ENCODE data around the gene P2RY8. TPM values are rescaled to one million over a fixed set of nuclear protein-coding genes. Genes with fewer than 3 reads are reported as not detected.

Gene P2RY8
- total RNA-seq, 1 experiment from 2014 or later, result not detected

DNA sequence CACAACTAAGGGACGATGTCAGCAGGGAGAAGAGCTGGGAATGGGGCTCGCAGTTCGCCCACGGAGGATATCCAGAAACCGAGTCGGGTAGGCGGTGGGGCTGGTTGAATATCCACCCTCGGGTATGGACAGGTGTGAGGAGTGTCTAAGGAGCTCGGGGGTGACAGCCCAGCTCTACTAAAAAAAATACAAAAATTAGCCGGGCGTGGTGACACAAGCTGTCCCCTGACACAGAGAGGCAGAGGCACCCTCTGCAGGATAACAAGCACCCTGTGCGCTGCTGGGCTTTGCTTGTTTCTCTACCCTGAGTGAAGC lies 72.1 kb downstream of the P2RY8 start:
- Histone ChIP-seq H3K36me3 (ENCODE audit: insufficient read depth, low read length, poor library complexity, severe bottlenecking) (no peaks in the 10 kb centered on the region), H3K4me3 (ENCODE audit: low read depth, low read length, poor library complexity, severe bottlenecking) (no peak overlapping the region), H3K9me3 (ENCODE audit: low read depth, low read length, poor library complexity, severe bottlenecking) (no peaks in the 10 kb centered on the region), H3K27ac (ENCODE audit: low read depth, low read length, poor library complexity, severe bottlenecking) (no peak overlapping the region), H3K27me3 (replicated peaks; ENCODE audit: insufficient read depth, low read depth, low read length, poor library complexity) (peaks cover 59% of the 10 kb centered on the region), H3K4me1 (ENCODE audit: insufficient read depth, low read length, poor library complexity, severe bottlenecking) (no peaks in the 10 kb centered on the region)
- BruUV-seq (replicated peaks), result no TSS peak
- DNase-seq (ENCODE audit: low spot score), result no peak
- CTCF ChIA-PET, result no interaction called here
- intact Hi-C loops (cut with micrococcal nuclease; ENCODE audit: unreplicated experiment), result no loop called here
- no peak for TF ChIP-seq EZH2 (IDR thresholded peaks at IDR 0.05; ENCODE audit: borderline replicate concordance, low read depth, low read length, poor library complexity, severe bottlenecking)
- TF ChIP-seq, protein P1, sequence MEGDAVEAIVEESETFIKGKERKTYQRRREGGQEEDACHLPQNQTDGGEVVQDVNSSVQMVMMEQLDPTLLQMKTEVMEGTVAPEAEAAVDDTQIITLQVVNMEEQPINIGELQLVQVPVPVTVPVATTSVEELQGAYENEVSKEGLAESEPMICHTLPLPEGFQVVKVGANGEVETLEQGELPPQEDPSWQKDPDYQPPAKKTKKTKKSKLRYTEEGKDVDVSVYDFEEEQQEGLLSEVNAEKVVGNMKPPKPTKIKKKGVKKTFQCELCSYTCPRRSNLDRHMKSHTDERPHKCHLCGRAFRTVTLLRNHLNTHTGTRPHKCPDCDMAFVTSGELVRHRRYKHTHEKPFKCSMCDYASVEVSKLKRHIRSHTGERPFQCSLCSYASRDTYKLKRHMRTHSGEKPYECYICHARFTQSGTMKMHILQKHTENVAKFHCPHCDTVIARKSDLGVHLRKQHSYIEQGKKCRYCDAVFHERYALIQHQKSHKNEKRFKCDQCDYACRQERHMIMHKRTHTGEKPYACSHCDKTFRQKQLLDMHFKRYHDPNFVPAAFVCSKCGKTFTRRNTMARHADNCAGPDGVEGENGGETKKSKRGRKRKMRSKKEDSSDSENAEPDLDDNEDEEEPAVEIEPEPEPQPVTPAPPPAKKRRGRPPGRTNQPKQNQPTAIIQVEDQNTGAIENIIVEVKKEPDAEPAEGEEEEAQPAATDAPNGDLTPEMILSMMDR (conservative IDR thresholded peaks at IDR 0.05; ENCODE audit: low read depth, low read length), result no peak
- POLR2A ChIA-PET (ENCODE audit: low non-redundant PET), result no interaction called here

DNA sequence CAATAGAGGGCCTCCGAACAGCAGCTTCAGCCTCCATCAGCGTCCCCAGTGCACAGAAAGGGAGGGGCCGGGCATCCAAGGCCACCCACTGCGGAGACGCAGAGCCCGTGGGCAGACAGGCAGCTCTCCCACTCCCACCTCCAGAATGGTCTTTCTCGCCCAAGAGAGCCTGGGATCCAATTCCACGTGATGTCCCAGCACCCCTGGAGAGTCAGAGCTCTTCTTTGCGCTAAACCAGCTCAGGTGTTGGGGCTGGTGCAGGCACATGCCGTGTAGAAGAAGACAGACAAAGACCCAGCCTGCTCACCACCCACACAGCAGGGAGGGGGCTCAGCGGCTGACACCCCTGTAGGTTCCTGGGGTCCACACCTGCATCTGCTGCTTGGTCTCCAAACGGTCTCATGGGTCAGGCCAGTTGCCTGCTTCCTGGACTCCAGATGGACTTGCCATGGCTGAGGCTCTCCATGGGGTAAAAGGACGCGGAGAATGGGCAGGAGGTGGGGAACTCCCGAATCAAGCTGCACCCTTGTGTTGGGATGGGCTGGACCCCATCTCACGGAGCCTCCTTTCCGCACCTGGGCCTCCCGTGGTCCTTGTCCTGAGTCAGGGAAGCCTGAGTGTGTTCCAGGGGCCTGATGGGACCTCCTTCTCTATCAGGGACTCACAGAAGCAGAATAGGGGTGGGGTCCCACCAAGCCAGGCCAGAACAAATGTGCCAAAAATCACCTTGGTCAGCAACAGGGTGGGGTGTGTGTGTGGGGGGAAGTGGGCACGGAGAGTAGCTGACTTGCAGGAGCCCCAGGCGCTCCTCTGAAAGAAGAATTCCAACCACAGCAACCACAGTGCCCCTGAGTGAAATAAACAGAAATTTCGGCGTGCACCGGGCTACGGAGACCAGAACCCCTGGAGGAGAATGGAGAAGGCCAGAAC lies 72.7 kb downstream of the P2RY8 start:
- no peak for DNase-seq (ENCODE audit: low spot score)
- Histone ChIP-seq H3K4me3 (ENCODE audit: low read depth, low read length, poor library complexity, severe bottlenecking) (no peak overlapping the region), H3K27me3 (replicated peaks; ENCODE audit: insufficient read depth, low read depth, low read length, poor library complexity) (peaks cover 59% of the 10 kb centered on the region), H3K36me3 (ENCODE audit: insufficient read depth, low read length, poor library complexity, severe bottlenecking) (no peaks in the 10 kb centered on the region), H3K9me3 (ENCODE audit: low read depth, low read length, poor library complexity, severe bottlenecking) (no peaks in the 10 kb centered on the region), H3K4me1 (ENCODE audit: insufficient read depth, low read length, poor library complexity, severe bottlenecking) (no peaks in the 10 kb centered on the region), H3K27ac (ENCODE audit: low read depth, low read length, poor library complexity, severe bottlenecking) (no peak overlapping the region)
- TF ChIP-seq EZH2 (IDR thresholded peaks at IDR 0.05; ENCODE audit: borderline replicate concordance, low read depth, low read length, poor library complexity, severe bottlenecking), result no peak
- TF ChIP-seq, protein P1 (conservative IDR thresholded peaks at IDR 0.05; ENCODE audit: low read depth, low read length), result no peak
- intact Hi-C loops (cut with micrococcal nuclease; ENCODE audit: unreplicated experiment), result no loop called here
- CTCF ChIA-PET, result no interaction called here
- no TSS peak for BruUV-seq (replicated peaks)
- POLR2A ChIA-PET (ENCODE audit: low non-redundant PET), result no interaction called here

DNA sequence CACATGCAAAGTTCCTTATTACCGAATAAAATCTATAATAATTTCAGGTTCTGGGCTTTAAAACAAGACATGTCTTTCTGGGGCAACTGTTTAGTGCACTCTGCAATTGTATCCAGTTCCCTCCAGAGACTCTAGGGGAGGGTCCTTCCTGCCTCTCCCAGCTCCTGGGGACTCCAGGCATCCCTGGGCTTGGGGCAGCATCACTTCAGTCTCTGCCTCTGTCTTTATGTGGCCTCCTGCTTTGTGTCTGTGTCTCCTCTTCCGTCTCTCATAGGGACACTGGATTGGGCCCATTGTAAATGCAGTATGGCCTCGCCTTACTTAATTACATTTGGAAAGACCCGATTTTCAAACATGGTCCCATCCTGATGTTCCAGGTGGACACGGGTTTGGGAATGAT lies 73.4 kb downstream of the P2RY8 start:
- CTCF ChIA-PET, result no interaction called here
- no peaks in the 10 kb centered on the region for H3K9me3 ChIP-seq (ENCODE audit: low read depth, low read length, poor library complexity, severe bottlenecking)

More for the DNA sequence above, 73.4 kb downstream of the P2RY8 start:
- Histone ChIP-seq H3K36me3 (ENCODE audit: insufficient read depth, low read length, poor library complexity, severe bottlenecking) (no peaks in the 10 kb centered on the region), H3K27ac (ENCODE audit: low read depth, low read length, poor library complexity, severe bottlenecking) (no peak overlapping the region), H3K4me1 (ENCODE audit: insufficient read depth, low read length, poor library complexity, severe bottlenecking) (no peaks in the 10 kb centered on the region), H3K27me3 (replicated peaks; ENCODE audit: insufficient read depth, low read depth, low read length, poor library complexity) (peaks cover 59% of the 10 kb centered on the region), H3K4me3 (ENCODE audit: low read depth, low read length, poor library complexity, severe bottlenecking) (no peak overlapping the region)
- no TSS peak for BruUV-seq (replicated peaks)
- TF ChIP-seq, protein P1 (conservative IDR thresholded peaks at IDR 0.05; ENCODE audit: low read depth, low read length), result no peak
- no peak for TF ChIP-seq EZH2 (IDR thresholded peaks at IDR 0.05; ENCODE audit: borderline replicate concordance, low read depth, low read length, poor library complexity, severe bottlenecking)
- DNase-seq (ENCODE audit: low spot score), result no peak
- intact Hi-C loops (cut with micrococcal nuclease; ENCODE audit: unreplicated experiment), result no loop called here
- POLR2A ChIA-PET (ENCODE audit: low non-redundant PET), result no interaction called here

Data from A673 (cell line).